ENCODE measurements around the gene ICA1L.

The ICA1L gene

GRCh38 chr2:202782940-202783558, 88.5 kb downstream of the ICA1L start:
- no peak for DNase-seq (ENCODE audit: low read depth in 2 of 2)

GRCh38 chr2:202780514-202781021, 91.0 kb downstream of the ICA1L start:
- no peak for DNase-seq (ENCODE audit: low read depth in 2 of 2)

- no peak for DNase-seq (ENCODE audit: low read depth in 2 of 2)
Observed at GRCh38 chr2:202778217-202778616, 93.3 kb downstream of the ICA1L start.

- no peak for DNase-seq (ENCODE audit: low read depth in 2 of 2)
Observed at GRCh38 chr2:202774104-202774503, 97.5 kb downstream of the ICA1L start.

- DNase-seq (ENCODE audit: low read depth in 2 of 2), result no peak
Observed at GRCh38 chr2:202773301-202773973, 98.1 kb downstream of the ICA1L start.

- DNase-seq (ENCODE audit: low read depth in 2 of 2), result no peak
Observed at GRCh38 chr2:202771741-202772460, 99.7 kb downstream of the ICA1L start.

- no peak for DNase-seq (ENCODE audit: low read depth in 2 of 2)
Observed at GRCh38 chr2:202771336-202771735, 100.2 kb downstream of the ICA1L start.

GRCh38 chr2:202769201-202769600, 102.4 kb downstream of the ICA1L start:
- no peak for DNase-seq (ENCODE audit: low read depth in 2 of 2)

- DNase-seq (ENCODE audit: low read depth in 2 of 2), result no peak
Observed at GRCh38 chr2:202768273-202768672, 103.3 kb downstream of the ICA1L start.

GRCh38 chr2:202765436-202765835, 106.1 kb downstream of the ICA1L start:
- DNase-seq (ENCODE audit: low read depth in 2 of 2), result no peak

- no peak for DNase-seq (ENCODE audit: low read depth in 2 of 2)
Observed at GRCh38 chr2:202764991-202765390, 106.6 kb downstream of the ICA1L start.

GRCh38 chr2:202763916-202764315, 107.7 kb downstream of the ICA1L start:
- no peak for DNase-seq (ENCODE audit: low read depth in 2 of 2)

GRCh38 chr2:202762556-202762955, 109.0 kb downstream of the ICA1L start:
- no peak for DNase-seq (ENCODE audit: low read depth in 2 of 2)

GRCh38 chr2:202760848-202761247, 110.7 kb downstream of the ICA1L start:
- DNase-seq (ENCODE audit: low read depth in 2 of 2), result no peak

GRCh38 chr2:202758604-202759003, 113.0 kb downstream of the ICA1L start:
- no peak for DNase-seq (ENCODE audit: low read depth in 2 of 2)

GRCh38 chr2:202758128-202758527, 113.4 kb downstream of the ICA1L start:
- no peak for DNase-seq (ENCODE audit: low read depth in 2 of 2)

- no peak for DNase-seq (ENCODE audit: low read depth in 2 of 2)
Observed at GRCh38 chr2:202757339-202757738, 114.2 kb downstream of the ICA1L start.

GRCh38 chr2:202756598-202756997, 115.0 kb downstream of the ICA1L start:
- no peak for DNase-seq (ENCODE audit: low read depth in 2 of 2)

- DNase-seq (ENCODE audit: low read depth in 2 of 2), result no peak
Observed at GRCh38 chr2:202754936-202755335, 116.6 kb downstream of the ICA1L start.

GRCh38 chr2:202752071-202752470, 119.5 kb downstream of the ICA1L start:
- no peak for DNase-seq (ENCODE audit: low read depth in 2 of 2)

GRCh38 chr2:202750763-202751427, 120.7 kb downstream of the ICA1L start:
- DNase-seq (ENCODE audit: low read depth in 2 of 2), result no peak

- DNase-seq (ENCODE audit: low read depth in 2 of 2), result no peak
Observed at GRCh38 chr2:202749477-202749876, 122.1 kb downstream of the ICA1L start.
